SU-DHL-6 (cell line): Measurements from ENCODE around the gene MAST4.
"Not testable (repeated sequence)": the region's sequence is repeated elsewhere in the genome, so short reads cannot be mapped to it uniquely, and the experiment has no call there.

Experiments used
- H2AFZ ChIP-seq: fragments of 200-600 bp; sonication (generic); 2 replicates; pipeline ENCODE4 v1.6.1; 2014; ENCODE audit warnings: low read depth, mild to moderate bottlenecking, moderate library complexity, mixed read lengths, antibody characterized with exemption, low read length; ENCODE audit not compliant: severe bottlenecking
- H3F3A ChIP-seq: fragments of 200-600 bp; shearing (Covaris generic); 2 replicates; pipeline ENCODE4 v1.6.0; 2016; ENCODE audit warnings: antibody characterized with exemption, mild to moderate bottlenecking; ENCODE audit not compliant: insufficient read depth
- H3K27ac ChIP-seq: fragments of 200-600 bp; sonication (generic); 2 replicates; pipeline ENCODE4 v1.5.1; 2016; ENCODE audit warnings: low read depth, mild to moderate bottlenecking, low read length, moderate library complexity, mixed read lengths
- H3K27me3 ChIP-seq: fragments of 200-600 bp; sonication (generic), shearing (Covaris generic); 2 replicates; pipeline ENCODE4 v1.6.0; 2014; ENCODE audit warnings: mild to moderate bottlenecking, low read length
- H3K36me3 ChIP-seq: fragments of 200-600 bp; sonication (generic); 2 replicates; pipeline ENCODE4 v1.6.1; 2014; ENCODE audit warnings: mild to moderate bottlenecking, low read length, mixed read lengths
- H3K4me2 ChIP-seq: fragments of 300-600, 200-600 bp; shearing (Covaris generic), sonication (generic); 2 replicates; pipeline ENCODE4 v1.6.0; 2014; ENCODE audit warnings: low read length, low read depth, mild to moderate bottlenecking; ENCODE audit not compliant: poor library complexity, severe bottlenecking
- H3K4me3 ChIP-seq: fragments of 200-600 bp; sonication (generic); 2 replicates; pipeline ENCODE4 v1.5.1; 2014; ENCODE audit warnings: antibody characterized with exemption, low read length, mild to moderate bottlenecking, mixed read lengths; ENCODE audit not compliant: insufficient read depth, poor library complexity, severe bottlenecking
- H3K79me2 ChIP-seq: fragments of 200-600 bp; sonication (generic); 2 replicates; pipeline ENCODE4 v1.6.1; 2014; ENCODE audit warnings: mild to moderate bottlenecking, low read length, moderate library complexity; ENCODE audit not compliant: insufficient read depth
- H3K9ac ChIP-seq: fragments of 200-600 bp; sonication (generic); 2 replicates; pipeline ENCODE4 v1.7.0; 2014; ENCODE audit warnings: mild to moderate bottlenecking, low read length
- H3K9me2 ChIP-seq: fragments of 200-600 bp; sonication (generic); replicated peaks from 2 replicates; pipeline ENCODE4 v1.6.1; 2014; ENCODE audit warnings: low read length; ENCODE audit not compliant: insufficient read depth
- H3K9me3 ChIP-seq: fragments of 200-600 bp; sonication (generic); 2 replicates; pipeline ENCODE4 v1.6.1; 2014; ENCODE audit warnings: low read length, mixed read lengths; ENCODE audit not compliant: insufficient read depth
- H4K20me1 ChIP-seq: fragments of 200-600 bp; sonication (generic); 2 replicates; pipeline ENCODE4 v1.6.1; 2014; ENCODE audit warnings: low read depth, mild to moderate bottlenecking, antibody characterized with exemption, low read length, moderate library complexity, mixed read lengths
- CTCF ChIP-seq: fragments of 200-600 bp; sonication (generic); IDR thresholded peaks from one replicate; pipeline ENCODE4 v1.5.1; 2017; ENCODE audit warnings: antibody characterized with exemption, mild to moderate bottlenecking, low read length, moderate library complexity; ENCODE audit not compliant: insufficient read depth, poor library complexity, severe bottlenecking
- EZH2phosphoT487 ChIP-seq: fragments of 200-600 bp; sonication (generic), shearing (Covaris generic); conservative IDR thresholded peaks from 2 replicates; pipeline ENCODE4 v1.6.1; 2018; ENCODE audit warnings: mild to moderate bottlenecking, antibody characterized with exemption, low read length, moderate library complexity, mixed read lengths

Gene MAST4

GRCh38 chr5:66820630-66821207 is 224.5 kb downstream of the MAST4 start:
- no peak overlapping the region for H3K9ac ChIP-seq
- TF ChIP-seq CTCF (no peak), EZH2phosphoT487 (no peak)
- no peaks in the 10 kb centered on the region for H3K79me2 ChIP-seq
- no peak overlapping the region for H2AFZ ChIP-seq
- H3K4me2 ChIP-seq: no peak overlapping the region
- H3K27ac ChIP-seq: no peak overlapping the region
- H3F3A ChIP-seq: no peaks in the 10 kb centered on the region
- H3K36me3 ChIP-seq: no peaks in the 10 kb centered on the region
- H3K9me3 ChIP-seq: no peaks in the 10 kb centered on the region
- H3K27me3 ChIP-seq: no peaks in the 10 kb centered on the region
- H4K20me1 ChIP-seq: no peaks in the 10 kb centered on the region
- no peaks in the 10 kb centered on the region for H3K9me2 ChIP-seq
- H3K4me3 ChIP-seq: no peak overlapping the region

GRCh38 chr5:66821688-66822429 is 225.7 kb downstream of the MAST4 start:
- Histone ChIP-seq H3K27me3 (no peaks in the 10 kb centered on the region), H3K9ac (no peak overlapping the region), H3K9me3 (no peaks in the 10 kb centered on the region), H3K36me3 (no peaks in the 10 kb centered on the region), H3K27ac (no peak overlapping the region), H3F3A (no peaks in the 10 kb centered on the region), H3K9me2 (no peaks in the 10 kb centered on the region), H2AFZ (no peak overlapping the region), H4K20me1 (no peaks in the 10 kb centered on the region), H3K4me3 (no peak overlapping the region), H3K4me2 (no peak overlapping the region), H3K79me2 (no peaks in the 10 kb centered on the region)
- TF ChIP-seq EZH2phosphoT487 (no peak), CTCF (no peak)

GRCh38 chr5:66822906-66823305 is 226.7 kb downstream of the MAST4 start:
- H3K4me3 ChIP-seq, H4K20me1 ChIP-seq, H3F3A ChIP-seq, H3K27ac ChIP-seq, H3K9me3 ChIP-seq, H3K4me2 ChIP-seq, H3K9me2 ChIP-seq, H2AFZ ChIP-seq, H3K27me3 ChIP-seq, H3K79me2 ChIP-seq, H3K36me3 ChIP-seq, H3K9ac ChIP-seq: not testable (repeated sequence)

- Histone ChIP-seq H3K79me2 (no peaks in the 10 kb centered on the region), H3K9me2 (no peaks in the 10 kb centered on the region), H2AFZ (no peak overlapping the region), H3K4me2 (no peak overlapping the region), H3K9me3 (no peaks in the 10 kb centered on the region), H4K20me1 (no peaks in the 10 kb centered on the region), H3K36me3 (no peaks in the 10 kb centered on the region), H3K27ac (no peak overlapping the region), H3K4me3 (no peak overlapping the region), H3K27me3 (no peaks in the 10 kb centered on the region), H3K9ac (no peak overlapping the region), H3F3A (no peaks in the 10 kb centered on the region)
- TF ChIP-seq EZH2phosphoT487: no peak
These were observed 228.3 kb downstream of the MAST4 start for GRCh38 chr5:66824476-66824875.
